Pancreas (tissue), 10 donors: ENCODE data around the gene MMS19. TPM values are rescaled to one million over a fixed set of nuclear protein-coding genes. Genes with fewer than 3 reads are reported as not detected.

Experiments used
- ATAC-seq, 4 donors: fragments of 200-7000 bp; cut with Tn5 transposase; one replicate each; pipeline versions ENCODE4 v1.8.0 to v1.9.1; 2020; ENCODE audit warnings: mild to moderate bottlenecking in 4 of 4, moderate library complexity in 4 of 4
- DNase-seq, 6 donors: peaks; one replicate each; pipeline ENCODE4 v3.0.0-alpha.2; 2020
- FAIRE-seq: peaks from 2 replicates; lab custom pipeline; 2012; peaks lifted over from hg19 to GRCh38; lab: Jason Lieb, UNC
- H3K27ac ChIP-seq, 4 donors: fragments of 200-600 bp; sonication (generic); 1 replicate in 3 of 4; 2 replicates in 1 of 4; pipeline versions ENCODE4 v1.5.0 to v1.8.0; 2020
- H3K27me3 ChIP-seq, 4 donors: fragments of 200-600 bp; one replicate each; pipeline ENCODE4 v1.8.0; 2021
- H3K36me3 ChIP-seq, 3 donors: fragments of 200-600 bp; sonication (generic) in 1 of 3; one replicate each; pipeline versions ENCODE4 v1.5.0 to v1.8.0; 2020 to 2021
- H3K4me1 ChIP-seq, 3 donors: fragments of 200-600 bp; one replicate each; pipeline ENCODE4 v1.8.0; 2021
- H3K4me3 ChIP-seq, 4 donors: fragments of 200-600 bp; sonication (generic) in 2 of 4; one replicate each; pipeline versions ENCODE4 v1.5.0 to v1.8.0; 2020 to 2021
- H3K9me3 ChIP-seq, 4 donors: fragments of 200-600 bp; one replicate each; pipeline ENCODE4 v1.8.0; 2021
- WGBS, 2 donors: extraction: QIAGEN DNeasy Blood & Tissue Kit; methylation state at CpG; one replicate each; pipeline ENCODE4 v1.1.7; 2013; 5-methylcytosine and 5-hydroxymethylcytosine counted together
- intact Hi-C, 3 donors: fragments of 100-400 bp; cut with DNase I; formaldehyde crosslinking; loops; one replicate each; pipeline versions ENCODE4 v1.11.1 to v1.14.2; 2022
- polyA plus RNA-seq, 2 donors: library from polyadenylated mRNA; stranded (reverse); fragments of 200-250 nt; gene quantifications; one replicate each; pipeline ENCODE4 v1.2.3, GENCODE V29; 2013
- total RNA-seq, 6 donors: library from RNA; stranded (reverse); fragmentation: NEBNext Ultra II Directional in 4 of 6; extraction: Animal tissue kit (Norgen Biotek cat#: 25700) in 4 of 6; gene quantifications; one replicate each; pipeline versions ENCODE4 v1.2.1 to v1.2.4, GENCODE V29; 2021 to 2023
- TF ChIP-seq, protein P1 (sequence below), 4 donors: fragments of 200-600 bp; sonication (generic) in 3 of 4; IDR thresholded peaks; one replicate each; pipeline versions ENCODE4 v1.5.0 to v1.8.0; 2021; ENCODE audit warnings: antibody characterized with exemption in 4 of 4
- donor health status: healthy with polysubstance abuse.
- donor health status: DM: no; HTN: no; CAD: no; lungs with moderate emphysema.
- donor health status: DM: no; HTN: no; CAD: no.
- donor health status: control.
- donor health status: control.
- donor health status: Bipolar disorder and iron deficiency.
- donor health status: DM: yes; HTN: yes; CAD: no.
- donor health status: DM: no; HTN: no; CAD: no.
- donor health status: DM: no; HTN: no; CAD: no.
- donor health status: DM: yes; HTN: yes; CAD: no.

Gene MMS19
- total and polyA plus RNA-seq, 8 donors = 18.0 to 65.7 (median 24.6) TPM

DNA sequence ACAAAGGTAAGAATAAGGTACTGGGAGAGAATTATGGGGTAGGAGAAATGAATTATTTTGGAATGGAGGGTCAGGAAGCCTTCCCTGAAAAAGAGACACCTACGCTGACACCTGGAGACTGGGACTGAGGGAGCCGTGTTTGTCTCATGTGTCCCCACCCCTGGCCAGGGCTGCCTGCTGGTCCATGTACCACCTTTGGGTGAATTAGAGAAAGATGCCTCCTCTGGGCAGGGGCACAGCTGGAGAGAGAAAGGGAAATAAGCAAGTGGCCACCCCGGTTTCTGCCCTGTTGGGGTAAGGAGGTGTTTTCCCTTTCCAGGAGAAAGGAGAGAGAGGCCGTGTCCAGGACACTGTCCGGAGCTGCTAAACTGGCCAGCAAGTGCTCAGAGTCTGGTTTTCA is 22.3 kb upstream of the MMS19 start:
- H3K9me3 ChIP-seq = no peaks in the 10 kb centered on the region
- ATAC-seq = no peak
- no peaks in the 10 kb centered on the region for H3K4me1 ChIP-seq
- intact Hi-C loops = no loop called here
- no peaks in the 10 kb centered on the region for H3K36me3 ChIP-seq
- TF ChIP-seq, protein P1, sequence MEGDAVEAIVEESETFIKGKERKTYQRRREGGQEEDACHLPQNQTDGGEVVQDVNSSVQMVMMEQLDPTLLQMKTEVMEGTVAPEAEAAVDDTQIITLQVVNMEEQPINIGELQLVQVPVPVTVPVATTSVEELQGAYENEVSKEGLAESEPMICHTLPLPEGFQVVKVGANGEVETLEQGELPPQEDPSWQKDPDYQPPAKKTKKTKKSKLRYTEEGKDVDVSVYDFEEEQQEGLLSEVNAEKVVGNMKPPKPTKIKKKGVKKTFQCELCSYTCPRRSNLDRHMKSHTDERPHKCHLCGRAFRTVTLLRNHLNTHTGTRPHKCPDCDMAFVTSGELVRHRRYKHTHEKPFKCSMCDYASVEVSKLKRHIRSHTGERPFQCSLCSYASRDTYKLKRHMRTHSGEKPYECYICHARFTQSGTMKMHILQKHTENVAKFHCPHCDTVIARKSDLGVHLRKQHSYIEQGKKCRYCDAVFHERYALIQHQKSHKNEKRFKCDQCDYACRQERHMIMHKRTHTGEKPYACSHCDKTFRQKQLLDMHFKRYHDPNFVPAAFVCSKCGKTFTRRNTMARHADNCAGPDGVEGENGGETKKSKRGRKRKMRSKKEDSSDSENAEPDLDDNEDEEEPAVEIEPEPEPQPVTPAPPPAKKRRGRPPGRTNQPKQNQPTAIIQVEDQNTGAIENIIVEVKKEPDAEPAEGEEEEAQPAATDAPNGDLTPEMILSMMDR (IDR thresholded peaks at IDR 0.05) = no peak
- no peak overlapping the region for H3K4me3 ChIP-seq
- FAIRE-seq = no peak
- no peak overlapping the region for H3K27ac ChIP-seq
- WGBS, 2 donors = 72 to 85% methylated on average over 5 of the region's 5 CpGs
- no peaks in the 10 kb centered on the region for H3K27me3 ChIP-seq
- DNase-seq = peak in 1 of 6 donors; percentile 41

DNA sequence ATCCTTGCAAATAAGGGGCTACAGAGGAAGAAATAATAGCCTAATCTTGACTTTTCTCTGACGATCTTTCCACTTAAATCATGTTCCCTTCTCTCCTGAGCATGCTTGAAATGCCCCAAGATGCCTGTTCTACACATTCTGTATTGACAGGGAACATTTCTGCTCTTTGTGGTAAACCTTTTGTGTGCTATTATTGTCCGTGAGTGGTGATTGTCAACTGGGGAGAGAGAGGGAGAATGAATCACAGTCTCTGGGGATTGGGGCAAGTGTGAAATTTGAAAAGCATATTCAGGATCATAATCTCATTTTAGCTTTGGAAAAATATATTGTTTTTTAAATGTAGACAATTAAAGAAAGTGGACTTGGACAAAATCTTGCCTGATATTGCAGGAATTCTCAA is 21.1 kb upstream of the MMS19 start:
- DNase-seq (no peak), ATAC-seq (no peak), FAIRE-seq (no peak)
- TF ChIP-seq, protein P1 (IDR thresholded peaks at IDR 0.05) = no peak
- H3K27ac ChIP-seq = no peak overlapping the region
- no peaks in the 10 kb centered on the region for H3K4me1 ChIP-seq
- no peaks in the 10 kb centered on the region for H3K36me3 ChIP-seq
- H3K4me3 ChIP-seq = no peak overlapping the region
- 60 to 63% methylated on average over 2 of the region's 2 CpGs for WGBS, 2 donors
- intact Hi-C loops = no loop called here
- no peaks in the 10 kb centered on the region for H3K27me3 ChIP-seq
- H3K9me3 ChIP-seq = no peaks in the 10 kb centered on the region

DNA sequence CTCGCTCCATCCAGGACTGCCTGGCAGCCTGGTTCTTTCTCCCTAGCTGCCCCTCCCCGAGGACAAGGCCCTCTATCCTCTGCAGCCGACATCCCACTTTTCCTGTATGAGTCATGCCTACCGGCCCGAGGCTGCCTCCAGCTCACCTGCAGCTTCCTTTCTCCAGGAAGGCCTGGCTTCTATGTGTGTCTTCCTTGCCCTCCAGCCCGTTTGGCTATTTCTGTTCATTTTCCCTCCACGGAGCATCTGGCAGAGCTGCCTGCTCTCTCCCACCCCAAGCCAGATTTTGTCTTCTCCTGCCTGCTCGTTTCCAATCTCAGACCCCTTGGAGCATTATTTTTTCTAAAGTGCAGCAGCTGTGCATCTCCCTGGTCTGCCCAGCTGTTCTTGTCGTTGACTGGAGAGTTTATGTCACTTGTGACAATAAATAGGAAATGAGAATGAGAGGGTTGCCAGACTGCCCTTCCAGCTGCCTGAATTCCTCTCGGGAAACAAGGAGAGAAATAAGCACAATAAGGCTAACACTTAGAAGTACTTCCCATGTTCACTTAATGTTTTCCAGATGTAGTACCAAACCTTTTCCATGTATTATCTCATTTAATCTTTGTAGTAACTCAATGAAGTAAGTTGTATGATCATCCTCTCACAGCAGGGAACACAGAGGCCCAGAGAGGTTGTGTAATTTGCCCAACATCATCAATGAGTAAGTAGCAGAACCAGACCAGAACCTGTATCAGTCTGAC is 20.2 kb upstream of the MMS19 start:
- no peaks in the 10 kb centered on the region for H3K27me3 ChIP-seq
- no peaks in the 10 kb centered on the region for H3K9me3 ChIP-seq
- H3K4me1 ChIP-seq = no peaks in the 10 kb centered on the region
- FAIRE-seq = no peak
- intact Hi-C loops = no loop called here
- peak in 2 of 4 donors; percentile 41 to 44 for ATAC-seq
- H3K36me3 ChIP-seq = no peaks in the 10 kb centered on the region
- H3K4me3 ChIP-seq = no peak overlapping the region
- DNase-seq = peak in 1 of 6 donors; percentile 46
- no peak overlapping the region for H3K27ac ChIP-seq
- WGBS, 2 donors = 56 to 58% methylated on average over 10 of the region's 10 CpGs
- TF ChIP-seq, protein P1 (IDR thresholded peaks at IDR 0.05) = no peak

DNA sequence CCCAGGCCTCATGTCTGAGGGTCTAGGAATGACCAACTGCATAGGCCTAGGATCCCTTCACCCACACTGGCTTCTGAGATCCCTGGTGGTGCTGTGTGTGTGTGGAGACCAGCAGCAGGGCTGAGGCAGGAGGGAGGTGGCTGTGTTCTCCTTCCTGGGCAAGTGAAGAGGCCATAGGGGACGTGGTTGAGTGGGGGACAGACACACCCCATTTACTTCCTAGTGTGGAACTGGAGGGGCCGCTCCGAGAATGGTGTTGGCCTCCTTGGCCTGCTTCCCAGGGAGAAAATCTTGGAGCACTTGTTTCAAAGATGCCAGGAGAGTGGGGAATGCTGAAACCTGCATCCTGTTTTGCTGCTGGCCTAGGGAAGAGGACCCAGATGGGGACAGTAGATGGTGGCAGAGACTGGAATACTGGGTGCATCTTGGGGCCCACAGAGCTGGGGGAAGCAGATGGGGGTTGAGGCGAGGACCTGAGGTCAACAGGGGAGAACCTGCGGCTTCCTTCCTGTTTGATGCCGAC is 19.6 kb upstream of the MMS19 start:
- TF ChIP-seq, protein P1 (IDR thresholded peaks at IDR 0.05) = no peak
- no peak for DNase-seq
- H3K4me1 ChIP-seq = no peaks in the 10 kb centered on the region
- no peak for FAIRE-seq
- H3K27me3 ChIP-seq = no peaks in the 10 kb centered on the region
- H3K36me3 ChIP-seq = no peaks in the 10 kb centered on the region
- intact Hi-C loops = no loop called here
- 79 to 83% methylated on average over 6 of the region's 6 CpGs for WGBS, 2 donors
- no peak for ATAC-seq
- H3K9me3 ChIP-seq = no peaks in the 10 kb centered on the region
- no peak overlapping the region for H3K4me3 ChIP-seq
- H3K27ac ChIP-seq = no peak overlapping the region
